GM10266 (cell line): Measurements from ENCODE around the gene TBX3.

Experiments
- DNase-seq: peaks from one replicate; pipeline ENCODE4 v3.0.0; 2012; ENCODE audit errors: extremely low spot score
- CTCF ChIP-seq: IDR thresholded peaks from 2 replicates; pipeline ENCODE4 v1.5.1; 2012; ENCODE audit warnings: mild to moderate bottlenecking, low read depth; ENCODE audit not compliant: control insufficient read depth, insufficient read depth; ENCODE audit errors: missing control alignments

TBX3 gene

DNA sequence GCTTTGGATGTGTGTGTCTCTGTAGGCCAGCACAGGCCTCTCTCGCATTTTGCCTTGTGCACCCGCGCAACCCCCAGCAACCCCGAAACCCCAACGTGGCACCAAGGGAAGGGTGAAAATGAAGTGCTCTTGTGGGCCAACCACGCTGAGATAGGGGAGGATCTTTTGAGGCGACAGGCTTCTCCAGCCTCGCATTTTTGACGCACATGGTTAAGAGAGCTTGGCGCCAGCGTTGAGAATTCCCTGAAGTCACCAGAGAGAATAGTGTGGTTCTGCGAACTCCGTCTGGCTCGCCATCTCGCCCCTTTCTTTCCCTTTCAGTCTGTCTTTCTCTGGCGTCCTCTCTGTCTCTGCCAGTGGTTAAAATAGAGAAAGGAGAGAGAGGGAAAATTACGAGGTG lies 1.9 kb upstream of the TBX3 start:
- DNase-seq = no peak
- TF ChIP-seq CTCF = no peak

DNA sequence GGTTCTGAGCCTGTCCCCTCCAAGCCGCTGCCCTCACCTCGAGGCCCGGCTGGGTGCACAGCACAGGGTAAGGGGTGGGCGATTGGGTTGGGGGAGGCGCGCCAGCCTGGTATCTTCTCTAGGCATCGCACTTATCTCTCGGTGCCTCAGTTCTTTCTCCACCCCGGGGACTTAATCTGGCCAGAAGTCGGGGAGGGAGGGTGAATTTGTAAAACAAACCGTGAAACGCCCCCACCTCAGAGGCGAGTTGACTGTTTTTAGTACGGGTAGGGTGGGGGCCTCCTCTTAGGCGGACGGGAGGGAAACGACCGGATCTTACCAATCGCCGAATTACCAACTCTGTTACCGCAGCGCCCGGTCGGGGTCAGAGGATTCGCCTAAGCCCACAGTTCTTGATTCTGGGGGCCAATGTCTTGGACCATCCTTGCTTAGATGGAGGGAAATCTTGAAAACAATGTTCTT lies 1.4 kb upstream of the TBX3 start:
- TF ChIP-seq CTCF = no peak
- no peak for DNase-seq

DNA sequence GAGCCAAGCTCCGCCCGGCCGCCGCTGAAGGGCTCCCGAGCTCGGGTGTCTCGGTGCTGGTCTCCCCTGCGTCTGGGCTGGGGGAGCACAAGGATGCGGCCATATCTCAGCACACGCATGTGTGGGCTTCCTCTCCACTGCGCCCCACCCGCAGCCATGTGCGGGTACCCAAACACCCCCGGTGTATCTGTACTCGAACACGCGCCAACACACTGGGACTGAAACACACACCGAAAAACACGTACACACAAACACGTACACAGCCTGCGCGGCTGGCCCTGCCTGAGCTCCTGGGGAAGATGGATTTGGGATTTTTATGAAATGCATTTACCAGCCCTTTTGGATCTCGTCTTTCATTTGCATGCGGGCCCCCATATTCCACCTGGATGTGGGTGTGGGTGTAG lies 897 bp upstream of the TBX3 start:
- no peak for TF ChIP-seq CTCF

DNA sequence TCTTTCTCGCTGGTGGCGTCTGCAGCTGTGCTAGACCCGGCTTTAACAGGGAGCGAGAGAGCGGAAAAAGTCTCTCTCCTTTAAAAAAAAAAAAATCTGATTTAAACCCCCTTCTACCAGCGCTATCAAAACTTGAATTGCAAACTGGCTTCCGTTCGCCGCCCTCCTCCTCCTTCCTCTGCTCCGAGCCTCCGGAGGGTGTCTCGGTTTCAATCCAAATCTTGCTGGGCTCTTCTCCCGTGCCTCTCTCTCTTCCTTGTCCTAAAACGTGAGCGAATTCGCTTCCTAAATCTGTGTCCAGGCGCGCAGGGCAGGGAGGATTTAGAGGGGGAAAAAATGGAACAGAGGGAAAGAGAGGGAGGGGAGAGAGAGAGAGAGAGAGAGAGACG lies 272 bp downstream of the TBX3 start:
- no peak for TF ChIP-seq CTCF
- DNase-seq = no peak

More for the DNA sequence above, 897 bp upstream of the TBX3 start:
- no peak for DNase-seq

DNA sequence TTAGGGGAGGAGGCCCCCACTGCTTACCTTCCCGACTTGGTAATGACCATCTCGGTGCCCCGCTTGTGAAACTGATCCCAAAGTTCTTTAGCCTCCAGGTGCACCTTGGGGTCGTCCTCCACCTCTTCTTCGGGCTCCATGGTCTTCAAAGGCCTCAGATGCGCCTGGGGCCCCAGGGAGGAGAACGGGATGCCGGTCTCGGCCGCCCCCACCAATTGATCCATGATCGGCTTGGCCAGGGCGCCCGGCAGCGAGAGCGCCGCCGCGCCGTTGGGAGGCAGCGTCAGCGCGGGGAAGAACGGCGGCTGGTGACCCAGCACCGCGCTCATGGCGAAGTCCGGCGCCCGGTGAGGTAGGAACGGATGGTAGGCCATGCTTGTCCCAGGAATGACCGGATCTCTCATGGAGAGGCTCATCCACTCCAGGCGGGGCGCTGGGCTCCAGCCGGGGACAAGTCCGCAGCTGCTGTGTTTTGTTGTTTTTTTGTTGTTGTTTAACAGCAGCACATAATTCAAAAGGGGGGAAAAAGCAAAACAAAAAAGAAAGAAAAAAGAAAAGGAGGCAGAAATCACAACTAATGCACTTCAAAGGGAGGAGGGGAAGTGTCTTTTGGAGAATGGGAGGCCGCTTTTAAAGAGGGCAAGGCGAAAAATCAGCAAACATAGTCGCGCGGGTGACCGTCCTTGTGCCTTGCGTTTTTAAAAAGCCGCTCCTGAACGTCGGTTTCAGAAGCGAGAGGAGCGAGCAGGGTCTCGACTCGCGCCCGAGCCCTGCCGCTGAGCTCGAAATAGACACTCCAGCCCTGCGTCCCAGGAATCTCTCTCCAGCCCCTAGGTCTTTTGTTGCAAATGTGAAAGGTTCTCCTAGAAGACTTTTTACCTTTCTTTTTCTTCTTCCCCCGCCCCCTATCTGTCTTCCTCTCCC lies 928 bp downstream of the TBX3 start:
- no peak for TF ChIP-seq CTCF
- no peak for DNase-seq

DNA sequence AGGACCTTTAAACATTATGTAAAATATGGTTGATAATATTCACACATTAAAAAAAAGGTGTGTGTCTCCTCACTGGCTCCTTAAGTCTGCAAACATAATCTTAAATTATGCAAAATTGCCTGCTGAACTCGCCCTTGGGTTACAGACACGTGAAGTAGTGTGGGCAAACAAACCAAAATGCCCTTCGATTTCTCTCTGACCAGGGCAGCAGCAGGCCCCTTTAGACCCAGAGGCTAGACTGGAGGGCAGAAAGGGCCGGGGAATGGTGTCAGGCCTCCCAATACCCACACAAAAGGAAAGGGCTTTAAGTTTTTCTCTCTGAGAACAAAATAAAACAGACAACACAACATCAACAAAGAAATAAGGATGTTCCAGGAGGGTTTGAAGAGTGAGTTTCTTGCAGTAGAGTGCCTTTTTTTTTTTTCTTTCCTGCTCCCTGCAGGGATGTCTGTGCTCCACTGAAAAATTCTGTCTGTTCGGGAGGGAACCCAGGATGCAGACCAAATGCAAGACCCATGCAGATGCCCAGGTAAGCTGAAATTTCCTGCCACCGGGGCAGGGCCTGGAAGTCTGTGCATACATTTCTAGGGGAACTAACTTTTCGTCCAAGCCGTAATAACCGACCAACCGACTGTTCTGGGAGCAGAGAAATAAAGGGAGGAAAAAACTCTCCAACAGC lies 1.7 kb downstream of the TBX3 start:
- no peak for DNase-seq

More for the DNA sequence above, 1.7 kb downstream of the TBX3 start:
- TF ChIP-seq CTCF = no peak
